H9 (cell line): ENCODE measurements around the gene IFT81. TPM values are rescaled to one million over a fixed set of nuclear protein-coding genes. Genes with fewer than 3 reads are reported as not detected.

Experiments used
- DNase-seq: peaks from one replicate; pipeline ENCODE4 v3.0.0-alpha.2; 2017
- H2AFZ ChIP-seq: one replicate; pipeline ENCODE4 v1.6.1; 2013; ENCODE audit warnings: mild to moderate bottlenecking, low read length, control low read depth, moderate library complexity
- H2AK5ac ChIP-seq: 2 replicates; pipeline ENCODE4 v1.6.1; 2013; ENCODE audit warnings: low read length, control low read depth, mixed read lengths; ENCODE audit not compliant: insufficient read length
- H2BK120ac ChIP-seq: one replicate; pipeline ENCODE4 v1.6.1; 2013; ENCODE audit warnings: low read depth, mild to moderate bottlenecking, low read length, control low read depth, inconsistent platforms; ENCODE audit not compliant: poor library complexity, severe bottlenecking
- H2BK12ac ChIP-seq: 2 replicates; pipeline ENCODE4 v1.6.1; 2013; ENCODE audit warnings: low read length, control low read depth, mixed read lengths, low read depth; ENCODE audit not compliant: insufficient read length
- H2BK15ac ChIP-seq: 2 replicates; pipeline ENCODE4 v1.6.1; 2013; ENCODE audit warnings: low read depth, low read length, control low read depth
- H2BK20ac ChIP-seq: one replicate; pipeline ENCODE4 v1.6.1; 2013; ENCODE audit warnings: low read depth, mild to moderate bottlenecking, low read length, control low read depth, inconsistent platforms; ENCODE audit not compliant: poor library complexity, severe bottlenecking
- H2BK5ac ChIP-seq: 2 replicates; pipeline ENCODE4 v1.6.1; 2013; ENCODE audit warnings: low read length, control low read depth, mixed read lengths; ENCODE audit not compliant: insufficient read length
- H3K14ac ChIP-seq: 2 replicates; pipeline ENCODE4 v1.6.1; 2013; ENCODE audit warnings: low read length, control low read depth; ENCODE audit not compliant: insufficient read depth
- H3K18ac ChIP-seq: 2 replicates; pipeline ENCODE4 v1.6.1; 2013; ENCODE audit warnings: low read depth, mild to moderate bottlenecking, mixed read lengths, low read length, control low read depth; ENCODE audit not compliant: insufficient read length
- H3K23ac ChIP-seq: 2 replicates; pipeline ENCODE4 v1.6.1; 2013; ENCODE audit warnings: low read length, control low read depth, mixed read lengths, low read depth; ENCODE audit not compliant: insufficient read length
- H3K23me2 ChIP-seq: 2 replicates; pipeline ENCODE4 v1.6.1; 2013; ENCODE audit warnings: low read depth, mild to moderate bottlenecking, mixed read lengths, low read length, control low read depth; ENCODE audit not compliant: insufficient read length, poor library complexity, severe bottlenecking
- H3K27ac ChIP-seq: 2 replicates; pipeline ENCODE4 v1.5.1; 2013; ENCODE audit warnings: low read length, control low read depth, mixed read lengths, low read depth; ENCODE audit not compliant: insufficient read length
- H3K27me3 ChIP-seq: 2 replicates; pipeline ENCODE4 v1.6.1; 2013; ENCODE audit warnings: low read length, control low read depth, inconsistent platforms; ENCODE audit not compliant: insufficient read depth
- H3K4ac ChIP-seq: 2 replicates; pipeline ENCODE4 v1.6.1; 2013; ENCODE audit warnings: low read depth, mild to moderate bottlenecking, control low read depth, inconsistent platforms, low read length, moderate library complexity
- H3K4me1 ChIP-seq: 2 replicates; pipeline ENCODE4 v1.6.1; 2013; ENCODE audit warnings: low read length, control low read depth, inconsistent platforms; ENCODE audit not compliant: insufficient read depth
- H3K4me2 ChIP-seq: 2 replicates; pipeline ENCODE4 v1.6.1; 2013; ENCODE audit warnings: low read length, control low read depth, mixed read lengths; ENCODE audit not compliant: insufficient read length, insufficient read depth
- H3K56ac ChIP-seq: 2 replicates; pipeline ENCODE4 v1.6.1; 2013; ENCODE audit warnings: low read depth, mild to moderate bottlenecking, mixed read lengths, low read length, control low read depth; ENCODE audit not compliant: insufficient read length
- H3K79me1 ChIP-seq: 2 replicates; pipeline ENCODE4 v1.6.1; 2013; ENCODE audit warnings: low read depth, mild to moderate bottlenecking, moderate library complexity, low read length, control low read depth, inconsistent platforms; ENCODE audit not compliant: insufficient read depth, poor library complexity, severe bottlenecking
- H3K79me2 ChIP-seq: 2 replicates; pipeline ENCODE4 v1.6.1; 2013; ENCODE audit warnings: low read length, control low read depth, inconsistent platforms; ENCODE audit not compliant: insufficient read depth
- H3K9ac ChIP-seq: 2 replicates; pipeline ENCODE4 v1.6.1; 2013; ENCODE audit warnings: low read length, control low read depth, mixed read lengths; ENCODE audit not compliant: insufficient read length; ENCODE audit errors: extremely low read depth
- H3K9me3 ChIP-seq: one replicate; pipeline ENCODE4 v1.6.1; 2013; ENCODE audit warnings: low read depth, low read length, inconsistent platforms; ENCODE audit not compliant: control insufficient read depth
- H3T11ph ChIP-seq: one replicate; pipeline ENCODE4 v1.6.1; 2013; ENCODE audit warnings: mild to moderate bottlenecking, low read length, control low read depth, inconsistent platforms
- H4K20me1 ChIP-seq: one replicate; pipeline ENCODE4 v1.6.1; 2013; ENCODE audit not compliant: control insufficient read depth, insufficient read length, insufficient read depth
- H4K5ac ChIP-seq: 2 replicates; pipeline ENCODE4 v1.6.1; 2013; ENCODE audit warnings: low read depth, mild to moderate bottlenecking, mixed read lengths, low read length, control low read depth; ENCODE audit not compliant: insufficient read length
- H4K8ac ChIP-seq: replicated peaks from 2 replicates; pipeline ENCODE4 v1.6.1; 2013; ENCODE audit warnings: low read length, control low read depth, mixed read lengths, low read depth; ENCODE audit not compliant: insufficient read length
- H4K91ac ChIP-seq: 2 replicates; pipeline ENCODE4 v1.6.1; 2013; ENCODE audit warnings: low read depth, mild to moderate bottlenecking, moderate library complexity, mixed read lengths, low read length, control low read depth; ENCODE audit not compliant: insufficient read length
- H3K27ac Mint-ChIP-seq, 3 experiments: 2 replicates in 2 of 3; 3 replicates in 1 of 3; pipeline ENCODE4 v1.8.0; 2020 to 2021; ENCODE audit warnings: mixed read lengths in 3 of 3, mild to moderate bottlenecking in 1 of 3, moderate library complexity in 1 of 3
- H3K27me3 Mint-ChIP-seq: 2 replicates; pipeline ENCODE4 v1.8.0; 2021; ENCODE audit warnings: low read depth, mild to moderate bottlenecking, moderate library complexity, mixed read lengths
- H3K36me3 Mint-ChIP-seq, 3 experiments: 2 replicates in 2 of 3; 3 replicates in 1 of 3; pipeline ENCODE4 v1.8.0; 2020 to 2021; ENCODE audit warnings: low read depth in 3 of 3, mixed read lengths in 3 of 3; ENCODE audit not compliant: insufficient read depth in 1 of 3
- H3K4me1 Mint-ChIP-seq, 2 experiments: 2 replicates each; pipeline ENCODE4 v1.8.0; 2020; ENCODE audit warnings: mixed read lengths in 2 of 2
- H3K4me3 Mint-ChIP-seq, 2 experiments: 2 replicates in 1 of 2; 3 replicates in 1 of 2; pipeline ENCODE4 v1.8.0; 2020 to 2021; ENCODE audit warnings: mild to moderate bottlenecking in 2 of 2, mixed read lengths in 2 of 2, moderate library complexity in 1 of 2
- H3K9me3 Mint-ChIP-seq, 2 experiments: 2 replicates in 1 of 2; 3 replicates in 1 of 2; pipeline ENCODE4 v1.8.0; 2020; ENCODE audit warnings: mild to moderate bottlenecking in 2 of 2, mixed read lengths in 2 of 2, moderate library complexity in 1 of 2
- CTCF ChIP-seq: fragments of 200-600 bp; sonication (generic); conservative IDR thresholded peaks from 3 replicates; pipeline ENCODE4 v1.8.0; 2021; ENCODE audit warnings: antibody characterized with exemption, mild to moderate bottlenecking
- WGBS: extraction: QIAGEN DNeasy Blood & Tissue Kit; methylation state at CpG from one replicate; pipeline ENCODE4 v1.1.7; 2013; ENCODE audit warnings: missing lambda C conversion rate, low lambda C conversion rate, mixed read lengths; ENCODE audit not compliant: insufficient read length; ENCODE audit errors: extremely low coverage; 5-methylcytosine and 5-hydroxymethylcytosine counted together
- long read RNA-seq: library from polyadenylated mRNA; unstranded; transcript quantifications from one replicate; pipeline ENCODE4 v2.0.0, GENCODE V29; 2020
- total RNA-seq: library from RNA; stranded (reverse); gene quantifications from 2 replicates; pipeline ENCODE4 v1.2.1, GENCODE V29; 2021

IFT81 gene, protein sequence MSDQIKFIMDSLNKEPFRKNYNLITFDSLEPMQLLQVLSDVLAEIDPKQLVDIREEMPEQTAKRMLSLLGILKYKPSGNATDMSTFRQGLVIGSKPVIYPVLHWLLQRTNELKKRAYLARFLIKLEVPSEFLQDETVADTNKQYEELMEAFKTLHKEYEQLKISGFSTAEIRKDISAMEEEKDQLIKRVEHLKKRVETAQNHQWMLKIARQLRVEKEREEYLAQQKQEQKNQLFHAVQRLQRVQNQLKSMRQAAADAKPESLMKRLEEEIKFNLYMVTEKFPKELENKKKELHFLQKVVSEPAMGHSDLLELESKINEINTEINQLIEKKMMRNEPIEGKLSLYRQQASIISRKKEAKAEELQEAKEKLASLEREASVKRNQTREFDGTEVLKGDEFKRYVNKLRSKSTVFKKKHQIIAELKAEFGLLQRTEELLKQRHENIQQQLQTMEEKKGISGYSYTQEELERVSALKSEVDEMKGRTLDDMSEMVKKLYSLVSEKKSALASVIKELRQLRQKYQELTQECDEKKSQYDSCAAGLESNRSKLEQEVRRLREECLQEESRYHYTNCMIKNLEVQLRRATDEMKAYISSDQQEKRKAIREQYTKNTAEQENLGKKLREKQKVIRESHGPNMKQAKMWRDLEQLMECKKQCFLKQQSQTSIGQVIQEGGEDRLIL
- total RNA-seq, result 9.3 and 9.7 TPM in 2 replicates
- long read RNA-seq, transcript IFT81-201 (19 exons, 3,108 nt), result major isoform, 7 of 57 reads
- long read RNA-seq, partial matches to known transcripts, result 38 of 57 reads
- long read RNA-seq, other reads (novel, unspliced or antisense), result 9 of 57 reads

DNA sequence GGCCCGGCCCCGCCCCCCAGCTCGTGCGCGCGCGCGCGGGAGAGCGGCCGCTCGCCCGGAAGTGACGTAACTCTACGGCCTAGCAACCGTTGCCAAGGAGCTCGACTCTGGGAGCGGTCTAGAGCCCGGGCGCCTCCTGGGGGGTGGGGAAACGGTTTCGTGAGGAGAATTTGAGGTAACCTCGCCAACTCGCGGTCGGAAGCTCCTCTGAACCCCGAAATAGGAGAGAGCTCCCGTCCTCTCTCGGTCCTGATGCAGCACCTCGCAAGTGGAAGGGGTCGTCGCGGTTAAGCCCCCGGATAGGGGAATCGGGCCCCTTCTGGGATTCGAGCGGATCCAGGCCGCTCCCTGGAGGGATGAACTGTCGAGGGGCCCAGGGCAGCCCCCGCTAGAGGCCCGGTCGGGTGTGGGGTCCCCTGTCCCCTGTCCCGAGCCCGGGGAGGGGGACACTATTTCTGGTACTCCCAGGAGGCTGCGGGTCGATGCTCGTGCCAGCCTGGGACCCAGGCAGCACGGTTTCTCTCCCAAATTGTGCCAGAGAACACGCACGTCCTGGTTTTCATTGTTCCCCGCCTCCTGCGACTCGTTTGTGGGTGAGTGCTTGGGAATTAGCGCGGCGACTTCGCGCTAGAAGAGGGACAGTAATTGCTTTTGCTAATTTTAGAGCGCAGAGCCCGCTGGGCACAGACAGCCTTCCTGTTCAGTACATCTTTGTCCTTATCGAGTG, at the start of gene IFT81:
TSS of gene IFT81 (plus strand) at position 89 of the 727 bp plus-strand sequence. CDS start 3,024 bp downstream, outside the sequence.
- peaks cover 3% of the 10 kb centered on the region for H3K23me2 ChIP-seq
- peak within 1 kb of the TSS; percentile 94 for H2AFZ ChIP-seq
- no peaks in the 10 kb centered on the region for H3K9me3 ChIP-seq
- no peak within 1 kb of the TSS for H4K8ac ChIP-seq
- Mint-ChIP-seq H3K27me3 (peaks cover 13% of the 10 kb centered on the region), H3K36me3 (peaks cover 2 to 12% (median 12%) of the 10 kb centered on the region in 3 experiments; a peak in 5 of 7 replicates), H3K4me1 (peaks cover 19% of the 10 kb centered on the region in 2 experiments), H3K27ac (peak within 1 kb of the TSS in 2 of 3 experiments; percentile 83 to 98; a peak in 4 of 7 replicates), H3K9me3 (no peaks in the 10 kb centered on the region; a peak in 1 of 5 replicates), H3K4me3 (peak within 1 kb of the TSS; percentile 91 to 95)
- H2AK5ac ChIP-seq, result no peak within 1 kb of the TSS
- H2BK120ac ChIP-seq, result peak within 1 kb of the TSS; percentile 74
- WGBS, result no CpG with 5 or more reads among the region's 61 CpGs
- H3K79me1 ChIP-seq, result no peaks in the 10 kb centered on the region
- H3K4ac ChIP-seq, result peak within 1 kb of the TSS; percentile 97; the same call in 1 of the 2 replicates
- H4K20me1 ChIP-seq, result no peaks in the 10 kb centered on the region
- no peak within 1 kb of the TSS for H2BK5ac ChIP-seq
- TF ChIP-seq CTCF, result no peak
- no peak within 1 kb of the TSS for H3T11ph ChIP-seq
- peak within 1 kb of the TSS; percentile 73 for H4K5ac ChIP-seq
- H3K14ac ChIP-seq, result peak within 1 kb of the TSS; percentile 95
- H3K4me2 ChIP-seq, result peak within 1 kb of the TSS; percentile 96
- no peaks in the 10 kb centered on the region for H3K79me2 ChIP-seq
- H4K91ac ChIP-seq, result peak within 1 kb of the TSS; percentile 81
- H3K9ac ChIP-seq, result peak within 1 kb of the TSS; percentile 79
- DNase-seq, result peak; percentile 95
- no peak within 1 kb of the TSS for H3K27ac ChIP-seq
- H3K23ac ChIP-seq, result no peak within 1 kb of the TSS
- no peaks in the 10 kb centered on the region for H3K27me3 ChIP-seq
- peak within 1 kb of the TSS; percentile 91; the same call in 1 of the 2 replicates for H2BK15ac ChIP-seq
- H3K18ac ChIP-seq, result peak within 1 kb of the TSS; percentile 94
- H2BK20ac ChIP-seq, result no peak within 1 kb of the TSS
- no peak within 1 kb of the TSS for H3K56ac ChIP-seq
- no peaks in the 10 kb centered on the region for H3K4me1 ChIP-seq
- peak within 1 kb of the TSS; percentile 16 for H2BK12ac ChIP-seq
